ENCODE data around the gene SORCS3. TPM values are rescaled to one million over a fixed set of nuclear protein-coding genes. Genes with fewer than 3 reads are reported as not detected.

The SORCS3 gene
- total and polyA plus RNA-seq, 4 donors: 3.7 to 15.7 (median 14.8) TPM

GRCh38 chr10:104807581-104808310, 166.7 kb downstream of the SORCS3 start:
- H3K27me3 ChIP-seq (ENCODE audit: control insufficient read depth, insufficient read depth, low read length): no peaks in the 10 kb centered on the region
- H3K9me3 ChIP-seq (ENCODE audit: control insufficient read depth, insufficient read depth, low read length): no peaks in the 10 kb centered on the region
- no peak overlapping the region for H3K4me3 ChIP-seq (ENCODE audit: low read depth, low read length)
- H3K27ac ChIP-seq (ENCODE audit: low read depth, low read length): no peak overlapping the region
- H3K36me3 ChIP-seq (ENCODE audit: control insufficient read depth, insufficient read depth, low read length): no peaks in the 10 kb centered on the region
- DNase-seq (ENCODE audit: low read depth in 4 of 6, low spot score in 6 of 6): peak in 2 of 6 donors; percentile 18 to 66
- 82% methylated on average over 4 of the region's 7 CpGs for WGBS (ENCODE audit: insufficient coverage)
- H3K4me1 ChIP-seq (ENCODE audit: control insufficient read depth, insufficient read depth, low read length): no peaks in the 10 kb centered on the region

GRCh38 chr10:104809288-104810090, 168.4 kb downstream of the SORCS3 start:
- Histone ChIP-seq H3K4me3 (ENCODE audit: low read depth, low read length) (no peak overlapping the region), H3K9me3 (ENCODE audit: control insufficient read depth, insufficient read depth, low read length) (no peaks in the 10 kb centered on the region), H3K27me3 (ENCODE audit: control insufficient read depth, insufficient read depth, low read length) (no peaks in the 10 kb centered on the region), H3K36me3 (ENCODE audit: control insufficient read depth, insufficient read depth, low read length) (no peaks in the 10 kb centered on the region), H3K27ac (ENCODE audit: low read depth, low read length) (no peak overlapping the region), H3K4me1 (ENCODE audit: control insufficient read depth, insufficient read depth, low read length) (no peaks in the 10 kb centered on the region)
- DNase-seq (ENCODE audit: low read depth in 4 of 6, low spot score in 6 of 6): peak in 1 of 6 donors; percentile 13
- 92% methylated on average over 3 of the region's 6 CpGs for WGBS (ENCODE audit: insufficient coverage)

- H3K9me3 ChIP-seq (ENCODE audit: control insufficient read depth, insufficient read depth, low read length): no peaks in the 10 kb centered on the region
- no peak overlapping the region for H3K27ac ChIP-seq (ENCODE audit: low read depth, low read length)
- 67% methylated on average over 1 of the region's 1 CpG for WGBS (ENCODE audit: insufficient coverage)
- H3K4me1 ChIP-seq (ENCODE audit: control insufficient read depth, insufficient read depth, low read length): no peaks in the 10 kb centered on the region
- no peaks in the 10 kb centered on the region for H3K27me3 ChIP-seq (ENCODE audit: control insufficient read depth, insufficient read depth, low read length)
- H3K36me3 ChIP-seq (ENCODE audit: control insufficient read depth, insufficient read depth, low read length): no peaks in the 10 kb centered on the region
- H3K4me3 ChIP-seq (ENCODE audit: low read depth, low read length): no peak overlapping the region
- DNase-seq (ENCODE audit: low read depth in 4 of 6, low spot score in 6 of 6): no peak
Measured at GRCh38 chr10:104811166-104811565, 170.1 kb downstream of the SORCS3 start.

GRCh38 chr10:104816501-104816900, 175.4 kb downstream of the SORCS3 start:
- H3K9me3 ChIP-seq (ENCODE audit: control insufficient read depth, insufficient read depth, low read length): no peaks in the 10 kb centered on the region
- H3K4me1 ChIP-seq (ENCODE audit: control insufficient read depth, insufficient read depth, low read length): no peaks in the 10 kb centered on the region
- DNase-seq (ENCODE audit: low read depth in 4 of 6, low spot score in 6 of 6): no peak
- H3K27me3 ChIP-seq (ENCODE audit: control insufficient read depth, insufficient read depth, low read length): no peaks in the 10 kb centered on the region
- WGBS (ENCODE audit: insufficient coverage): no CpG with 5 or more reads among the region's 2 CpGs
- no peak overlapping the region for H3K4me3 ChIP-seq (ENCODE audit: low read depth, low read length)
- H3K27ac ChIP-seq (ENCODE audit: low read depth, low read length): no peak overlapping the region
- no peaks in the 10 kb centered on the region for H3K36me3 ChIP-seq (ENCODE audit: control insufficient read depth, insufficient read depth, low read length)

- no peak overlapping the region for H3K4me3 ChIP-seq (ENCODE audit: low read depth, low read length)
- H3K4me1 ChIP-seq (ENCODE audit: control insufficient read depth, insufficient read depth, low read length): no peaks in the 10 kb centered on the region
- no peak overlapping the region for H3K27ac ChIP-seq (ENCODE audit: low read depth, low read length)
- WGBS (ENCODE audit: insufficient coverage): 100% methylated on average over 2 of the region's 2 CpGs
- DNase-seq (ENCODE audit: low read depth in 4 of 6, low spot score in 6 of 6): no peak
- H3K27me3 ChIP-seq (ENCODE audit: control insufficient read depth, insufficient read depth, low read length): no peaks in the 10 kb centered on the region
- no peaks in the 10 kb centered on the region for H3K9me3 ChIP-seq (ENCODE audit: control insufficient read depth, insufficient read depth, low read length)
- no peaks in the 10 kb centered on the region for H3K36me3 ChIP-seq (ENCODE audit: control insufficient read depth, insufficient read depth, low read length)
Measured at GRCh38 chr10:104819731-104820130, 178.6 kb downstream of the SORCS3 start.

GRCh38 chr10:104822088-104822487, 181.0 kb downstream of the SORCS3 start:
- 83% methylated on average over 1 of the region's 3 CpGs for WGBS (ENCODE audit: insufficient coverage)
- no peak overlapping the region for H3K4me3 ChIP-seq (ENCODE audit: low read depth, low read length)
- H3K27ac ChIP-seq (ENCODE audit: low read depth, low read length): no peak overlapping the region
- DNase-seq (ENCODE audit: low read depth in 4 of 6, low spot score in 6 of 6): peak in 1 of 6 donors; percentile 6
- no peaks in the 10 kb centered on the region for H3K27me3 ChIP-seq (ENCODE audit: control insufficient read depth, insufficient read depth, low read length)
- no peaks in the 10 kb centered on the region for H3K36me3 ChIP-seq (ENCODE audit: control insufficient read depth, insufficient read depth, low read length)
- no peaks in the 10 kb centered on the region for H3K4me1 ChIP-seq (ENCODE audit: control insufficient read depth, insufficient read depth, low read length)
- peaks cover under 1% of the 10 kb centered on the region for H3K9me3 ChIP-seq (ENCODE audit: control insufficient read depth, insufficient read depth, low read length)

- Histone ChIP-seq H3K27me3 (ENCODE audit: control insufficient read depth, insufficient read depth, low read length) (no peaks in the 10 kb centered on the region), H3K36me3 (ENCODE audit: control insufficient read depth, insufficient read depth, low read length) (no peaks in the 10 kb centered on the region), H3K4me3 (ENCODE audit: low read depth, low read length) (no peak overlapping the region), H3K9me3 (ENCODE audit: control insufficient read depth, insufficient read depth, low read length) (peaks cover 4% of the 10 kb centered on the region), H3K4me1 (ENCODE audit: control insufficient read depth, insufficient read depth, low read length) (no peaks in the 10 kb centered on the region), H3K27ac (ENCODE audit: low read depth, low read length) (no peak overlapping the region)
- WGBS (ENCODE audit: insufficient coverage): 33% methylated on average over 6 of the region's 6 CpGs
- peak in 3 of 6 donors; percentile 3 to 53 (median 6) for DNase-seq (ENCODE audit: low read depth in 4 of 6, low spot score in 6 of 6)
Measured at GRCh38 chr10:104824380-104825006, 183.4 kb downstream of the SORCS3 start.

- H3K27ac ChIP-seq (ENCODE audit: low read depth, low read length): no peak overlapping the region
- H3K4me3 ChIP-seq (ENCODE audit: low read depth, low read length): no peak overlapping the region
- H3K4me1 ChIP-seq (ENCODE audit: control insufficient read depth, insufficient read depth, low read length): no peaks in the 10 kb centered on the region
- H3K27me3 ChIP-seq (ENCODE audit: control insufficient read depth, insufficient read depth, low read length): no peaks in the 10 kb centered on the region
- 83% methylated on average over 4 of the region's 5 CpGs for WGBS (ENCODE audit: insufficient coverage)
- DNase-seq (ENCODE audit: low read depth in 4 of 6, low spot score in 6 of 6): no peak
- H3K36me3 ChIP-seq (ENCODE audit: control insufficient read depth, insufficient read depth, low read length): no peaks in the 10 kb centered on the region
- peaks cover 4% of the 10 kb centered on the region for H3K9me3 ChIP-seq (ENCODE audit: control insufficient read depth, insufficient read depth, low read length)
Measured at GRCh38 chr10:104831272-104831671, 190.2 kb downstream of the SORCS3 start.

- DNase-seq (ENCODE audit: low read depth in 4 of 6, low spot score in 6 of 6): no peak
- Histone ChIP-seq H3K9me3 (ENCODE audit: control insufficient read depth, insufficient read depth, low read length) (no peaks in the 10 kb centered on the region), H3K27me3 (ENCODE audit: control insufficient read depth, insufficient read depth, low read length) (no peaks in the 10 kb centered on the region), H3K4me3 (ENCODE audit: low read depth, low read length) (no peak overlapping the region), H3K4me1 (ENCODE audit: control insufficient read depth, insufficient read depth, low read length) (no peaks in the 10 kb centered on the region), H3K36me3 (ENCODE audit: control insufficient read depth, insufficient read depth, low read length) (no peaks in the 10 kb centered on the region), H3K27ac (ENCODE audit: low read depth, low read length) (no peak overlapping the region)
- WGBS (ENCODE audit: insufficient coverage): no CpG with 5 or more reads among the region's 1 CpG
Measured at GRCh38 chr10:104834580-104834979, 193.5 kb downstream of the SORCS3 start.
